ENCODE data around the gene FN1.

Gene FN1

GRCh38 chr2:215383652-215384279, 52.1 kb downstream of the FN1 start:
- DNase-seq (ENCODE audit: low read depth): no peak

- DNase-seq (ENCODE audit: low read depth): no peak
These were observed 53.4 kb downstream of the FN1 start for GRCh38 chr2:215382480-215382879.

GRCh38 chr2:215382011-215382410, 53.9 kb downstream of the FN1 start:
- no peak for DNase-seq (ENCODE audit: low read depth)

- DNase-seq (ENCODE audit: low read depth): no peak
These were observed 55.2 kb downstream of the FN1 start for GRCh38 chr2:215380699-215381098.

GRCh38 chr2:215379948-215380347, 55.9 kb downstream of the FN1 start:
- DNase-seq (ENCODE audit: low read depth): no peak

GRCh38 chr2:215379039-215379438, 56.8 kb downstream of the FN1 start:
- no peak for DNase-seq (ENCODE audit: low read depth)

GRCh38 chr2:215378045-215378444, 57.8 kb downstream of the FN1 start:
- DNase-seq (ENCODE audit: low read depth): no peak

GRCh38 chr2:215377283-215377682, 58.6 kb downstream of the FN1 start:
- DNase-seq (ENCODE audit: low read depth): peak; percentile 71

- no peak for DNase-seq (ENCODE audit: low read depth)
These were observed 59.6 kb downstream of the FN1 start for GRCh38 chr2:215376103-215376780.

GRCh38 chr2:215375467-215375830, 60.4 kb downstream of the FN1 start:
- DNase-seq (ENCODE audit: low read depth): no peak

GRCh38 chr2:215374642-215375466, 61.0 kb downstream of the FN1 start:
- no peak for DNase-seq (ENCODE audit: low read depth)

- DNase-seq (ENCODE audit: low read depth): no peak
These were observed 61.9 kb downstream of the FN1 start for GRCh38 chr2:215374002-215374401.

- DNase-seq (ENCODE audit: low read depth): no peak
These were observed 62.8 kb downstream of the FN1 start for GRCh38 chr2:215372968-215373649.

- no peak for DNase-seq (ENCODE audit: low read depth)
These were observed 63.7 kb downstream of the FN1 start for GRCh38 chr2:215371915-215372897.

- no peak for DNase-seq (ENCODE audit: low read depth)
These were observed 65.5 kb downstream of the FN1 start for GRCh38 chr2:215370112-215370965.

- DNase-seq (ENCODE audit: low read depth): no peak
These were observed 66.6 kb downstream of the FN1 start for GRCh38 chr2:215369181-215369760.

GRCh38 chr2:215368493-215368809, 67.4 kb downstream of the FN1 start:
- DNase-seq (ENCODE audit: low read depth): no peak

GRCh38 chr2:215367662-215368492, 68.0 kb downstream of the FN1 start:
- peak; percentile 75 for DNase-seq (ENCODE audit: low read depth)

GRCh38 chr2:215366440-215367032, 69.3 kb downstream of the FN1 start:
- DNase-seq (ENCODE audit: low read depth): no peak

Data from iris pigment epithelial cell (primary cell).